ENCODE data around the gene EPHB1.

Gene EPHB1

DNA sequence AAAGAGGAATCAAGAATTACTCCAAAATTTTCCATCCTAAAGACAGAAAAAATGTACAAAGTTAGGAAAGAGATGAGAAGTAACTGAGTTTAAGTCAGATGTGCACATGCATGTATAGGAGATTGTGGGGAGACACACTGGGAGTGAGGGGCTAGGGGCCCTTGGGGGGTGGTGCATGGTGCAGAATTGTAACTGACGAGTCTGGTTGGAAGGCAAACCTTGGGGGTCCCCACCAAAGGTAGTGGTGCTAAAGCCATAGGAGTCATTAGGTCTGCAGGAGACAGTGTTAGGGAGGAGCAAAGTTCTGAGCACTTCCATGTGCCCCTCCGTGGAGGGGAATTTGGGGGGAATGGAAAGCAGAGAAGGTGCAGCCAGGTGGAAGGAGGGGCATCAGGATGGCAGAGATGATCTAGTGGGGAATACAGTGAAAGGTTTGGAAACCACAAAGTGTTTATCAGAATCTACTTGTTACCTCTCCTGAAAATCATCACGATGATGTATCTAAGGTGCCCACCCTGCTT is 37.5 kb upstream of the EPHB1 start:
- TF ChIP-seq FOXP2 (optimal IDR thresholded peaks at IDR 0.05; ENCODE audit: borderline replicate concordance, extremely low read depth, extremely low read length, insufficient read depth) = no peak
- TF ChIP-seq TAF1 (IDR thresholded peaks at IDR 0.05; ENCODE audit: borderline replicate concordance, insufficient read depth, low read length) = no peak
- no peak for TF ChIP-seq POLR2AphosphoS5 (IDR thresholded peaks at IDR 0.05; ENCODE audit: low read depth, low read length)
- TF ChIP-seq, protein P1, sequence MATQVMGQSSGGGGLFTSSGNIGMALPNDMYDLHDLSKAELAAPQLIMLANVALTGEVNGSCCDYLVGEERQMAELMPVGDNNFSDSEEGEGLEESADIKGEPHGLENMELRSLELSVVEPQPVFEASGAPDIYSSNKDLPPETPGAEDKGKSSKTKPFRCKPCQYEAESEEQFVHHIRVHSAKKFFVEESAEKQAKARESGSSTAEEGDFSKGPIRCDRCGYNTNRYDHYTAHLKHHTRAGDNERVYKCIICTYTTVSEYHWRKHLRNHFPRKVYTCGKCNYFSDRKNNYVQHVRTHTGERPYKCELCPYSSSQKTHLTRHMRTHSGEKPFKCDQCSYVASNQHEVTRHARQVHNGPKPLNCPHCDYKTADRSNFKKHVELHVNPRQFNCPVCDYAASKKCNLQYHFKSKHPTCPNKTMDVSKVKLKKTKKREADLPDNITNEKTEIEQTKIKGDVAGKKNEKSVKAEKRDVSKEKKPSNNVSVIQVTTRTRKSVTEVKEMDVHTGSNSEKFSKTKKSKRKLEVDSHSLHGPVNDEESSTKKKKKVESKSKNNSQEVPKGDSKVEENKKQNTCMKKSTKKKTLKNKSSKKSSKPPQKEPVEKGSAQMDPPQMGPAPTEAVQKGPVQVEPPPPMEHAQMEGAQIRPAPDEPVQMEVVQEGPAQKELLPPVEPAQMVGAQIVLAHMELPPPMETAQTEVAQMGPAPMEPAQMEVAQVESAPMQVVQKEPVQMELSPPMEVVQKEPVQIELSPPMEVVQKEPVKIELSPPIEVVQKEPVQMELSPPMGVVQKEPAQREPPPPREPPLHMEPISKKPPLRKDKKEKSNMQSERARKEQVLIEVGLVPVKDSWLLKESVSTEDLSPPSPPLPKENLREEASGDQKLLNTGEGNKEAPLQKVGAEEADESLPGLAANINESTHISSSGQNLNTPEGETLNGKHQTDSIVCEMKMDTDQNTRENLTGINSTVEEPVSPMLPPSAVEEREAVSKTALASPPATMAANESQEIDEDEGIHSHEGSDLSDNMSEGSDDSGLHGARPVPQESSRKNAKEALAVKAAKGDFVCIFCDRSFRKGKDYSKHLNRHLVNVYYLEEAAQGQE (IDR thresholded peaks at IDR 0.05; ENCODE audit: insufficient read depth in 1 of 2, low read depth in 2 of 2, low read length in 2 of 2) = no peak
- TF ChIP-seq SIN3A (IDR thresholded peaks at IDR 0.05; ENCODE audit: borderline replicate concordance, insufficient read depth, low read length) = no peak

DNA sequence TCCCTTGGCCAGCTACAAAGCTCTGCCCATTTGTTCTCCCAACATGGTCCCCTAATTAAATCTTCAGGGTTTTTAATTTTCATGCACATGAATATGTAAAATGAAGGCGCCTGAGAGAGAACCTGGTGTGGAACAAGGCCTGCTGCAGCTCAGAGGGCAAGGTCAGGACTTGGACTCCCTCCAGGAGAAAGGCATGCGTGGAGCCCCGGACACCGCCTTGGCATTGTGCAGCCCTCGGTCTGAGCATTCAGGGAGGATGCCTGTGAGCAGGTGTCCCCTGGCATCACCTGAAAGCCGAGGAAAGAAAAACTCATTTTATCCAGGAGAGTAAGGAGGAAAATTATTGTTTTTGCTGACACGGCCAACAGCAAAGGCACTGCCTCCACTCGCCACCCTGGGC is 33.8 kb upstream of the EPHB1 start:
- TF ChIP-seq POLR2AphosphoS5 (IDR thresholded peaks at IDR 0.05; ENCODE audit: low read depth, low read length) (no peak), FOXP2 (optimal IDR thresholded peaks at IDR 0.05; ENCODE audit: borderline replicate concordance, extremely low read depth, extremely low read length, insufficient read depth) (no peak), SIN3A (IDR thresholded peaks at IDR 0.05; ENCODE audit: borderline replicate concordance, insufficient read depth, low read length) (no peak), TAF1 (IDR thresholded peaks at IDR 0.05; ENCODE audit: borderline replicate concordance, insufficient read depth, low read length) (no peak)
- TF ChIP-seq, protein P1 (IDR thresholded peaks at IDR 0.05; ENCODE audit: insufficient read depth in 1 of 2, low read depth in 2 of 2, low read length in 2 of 2) = no peak

DNA sequence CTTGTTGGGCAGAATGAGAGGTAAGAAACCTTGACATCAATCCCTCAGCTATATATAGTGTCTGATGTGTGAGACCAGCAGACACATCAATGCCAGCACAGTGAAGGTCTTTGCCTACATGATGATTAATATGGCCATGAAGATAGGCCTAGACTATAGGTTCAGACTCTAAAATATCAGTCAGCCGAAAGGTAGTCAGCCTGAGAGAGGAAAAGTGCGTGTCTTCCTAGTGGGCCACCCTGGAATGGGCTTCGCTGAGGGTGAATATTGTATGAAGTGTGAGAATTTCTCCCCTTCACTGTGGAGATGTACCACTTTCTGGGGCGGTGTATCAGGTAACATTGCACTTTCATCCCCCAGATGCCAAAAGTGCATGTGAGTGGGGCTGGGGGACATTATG is 33.0 kb upstream of the EPHB1 start:
- TF ChIP-seq, protein P1 (IDR thresholded peaks at IDR 0.05; ENCODE audit: insufficient read depth in 1 of 2, low read depth in 2 of 2, low read length in 2 of 2) = no peak
- TF ChIP-seq SIN3A (IDR thresholded peaks at IDR 0.05; ENCODE audit: borderline replicate concordance, insufficient read depth, low read length) (no peak), POLR2AphosphoS5 (IDR thresholded peaks at IDR 0.05; ENCODE audit: low read depth, low read length) (no peak), FOXP2 (optimal IDR thresholded peaks at IDR 0.05; ENCODE audit: borderline replicate concordance, extremely low read depth, extremely low read length, insufficient read depth) (no peak), TAF1 (IDR thresholded peaks at IDR 0.05; ENCODE audit: borderline replicate concordance, insufficient read depth, low read length) (no peak)

DNA sequence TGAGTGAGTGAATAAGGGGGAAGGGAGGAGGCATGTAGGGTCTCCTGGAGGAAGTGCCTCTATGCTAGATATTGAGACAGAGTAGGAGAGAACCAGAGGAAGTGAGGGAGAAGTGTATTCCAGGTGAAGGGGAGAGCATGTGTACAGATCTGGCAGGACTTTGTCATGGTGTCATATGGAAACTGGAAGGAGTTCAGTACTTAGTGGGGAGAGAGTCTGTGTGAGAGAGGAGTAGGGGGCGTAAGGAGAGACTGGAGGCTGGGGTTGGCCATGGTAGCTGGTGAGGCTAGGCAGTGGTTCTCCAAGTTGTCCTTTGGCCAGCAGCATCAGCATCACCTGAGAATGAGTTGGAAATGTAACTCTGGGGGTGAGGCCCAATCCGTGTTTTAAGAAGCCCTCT is 29.6 kb upstream of the EPHB1 start:
- TF ChIP-seq TAF1 (IDR thresholded peaks at IDR 0.05; ENCODE audit: borderline replicate concordance, insufficient read depth, low read length) = no peak
- TF ChIP-seq POLR2AphosphoS5 (IDR thresholded peaks at IDR 0.05; ENCODE audit: low read depth, low read length) = no peak
- TF ChIP-seq FOXP2 (optimal IDR thresholded peaks at IDR 0.05; ENCODE audit: borderline replicate concordance, extremely low read depth, extremely low read length, insufficient read depth) = no peak
- TF ChIP-seq, protein P1 (IDR thresholded peaks at IDR 0.05; ENCODE audit: insufficient read depth in 1 of 2, low read depth in 2 of 2, low read length in 2 of 2) = no peak
- TF ChIP-seq SIN3A (IDR thresholded peaks at IDR 0.05; ENCODE audit: borderline replicate concordance, insufficient read depth, low read length) = no peak

DNA sequence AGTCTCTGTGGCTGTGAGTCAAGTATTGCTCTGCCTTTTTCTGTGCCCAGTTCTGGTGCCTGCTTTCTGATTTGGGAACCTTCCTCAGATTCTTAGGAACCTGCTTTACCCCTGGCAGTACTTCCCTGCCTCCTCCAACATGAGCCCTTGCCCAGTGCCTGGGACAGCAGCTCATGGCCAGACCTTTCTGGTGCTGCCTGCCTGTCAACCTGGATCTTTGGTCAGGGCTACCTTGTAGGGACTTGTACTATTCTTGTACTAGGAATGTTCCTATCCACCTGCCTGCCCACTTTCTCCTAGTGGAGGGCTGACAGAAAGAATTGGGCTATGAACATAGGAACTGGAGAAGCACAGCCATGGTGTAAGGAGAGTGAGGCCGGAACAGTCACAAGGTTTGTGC is 28.8 kb upstream of the EPHB1 start:
- no peak for TF ChIP-seq POLR2AphosphoS5 (IDR thresholded peaks at IDR 0.05; ENCODE audit: low read depth, low read length)
- TF ChIP-seq, protein P1 (IDR thresholded peaks at IDR 0.05; ENCODE audit: insufficient read depth in 1 of 2, low read depth in 2 of 2, low read length in 2 of 2) = no peak
- no peak for TF ChIP-seq FOXP2 (optimal IDR thresholded peaks at IDR 0.05; ENCODE audit: borderline replicate concordance, extremely low read depth, extremely low read length, insufficient read depth)
- TF ChIP-seq SIN3A (IDR thresholded peaks at IDR 0.05; ENCODE audit: borderline replicate concordance, insufficient read depth, low read length) = no peak
- TF ChIP-seq TAF1 (IDR thresholded peaks at IDR 0.05; ENCODE audit: borderline replicate concordance, insufficient read depth, low read length) = no peak

Data from PFSK-1 (cell line).